H1 (cell line): ENCODE results near the gene ZFYVE16. TPM values are rescaled to one million over a fixed set of nuclear protein-coding genes. Genes with fewer than 3 reads are reported as not detected.

ENCODE experiments used
- CHD7 ChIP-seq: fragments of 300-600 bp; sonication (generic); IDR thresholded peaks from 2 replicates; pipeline ENCODE4 v1.7.1; 2012; ENCODE audit warnings: low read length, moderate library complexity, mild to moderate bottlenecking, inconsistent platforms; ENCODE audit not compliant: insufficient replicate concordance
- GTF2F1 ChIP-seq: IDR thresholded peaks from 2 replicates; pipeline ENCODE4 v1.6.1; 2012; ENCODE audit warnings: low read depth, low read length, improper control_type of control experiment, borderline replicate concordance
- POLR2AphosphoS5 ChIP-seq: IDR thresholded peaks from 2 replicates; pipeline ENCODE4 v1.6.1; 2011; ENCODE audit warnings: low read depth, low read length
- TEAD4 ChIP-seq: IDR thresholded peaks from 2 replicates; pipeline ENCODE4 v1.6.1; 2012; ENCODE audit warnings: low read depth, low read length, inconsistent platforms, mixed read lengths
- polyA plus RNA-seq, 7 experiments: library from polyadenylated mRNA; depleted of rRNA in 3 of 7; stranded (reverse) in 5 of 7; unstranded in 2 of 7; fragments of >200 nt in 5 of 7; fragments of 200-250 nt in 2 of 7; gene quantifications; 1 replicate in 5 of 7; 2 replicates in 1 of 7; 4 replicates in 1 of 7; pipeline versions ENCODE4 v1.2.1 to v1.2.3, GENCODE V29; 2011 to 2013; ENCODE audit warnings: missing spikeins in 2 of 7, mixed read lengths in 2 of 7
- total RNA-seq: library from RNA; stranded (reverse); fragmentation: NEBNext Ultra II Directional; extraction: Animal tissue kit (Norgen Biotek cat#: 25700); gene quantifications from 2 replicates; pipeline ENCODE4 v1.2.1, GENCODE V29; 2021

ZFYVE16 gene
- total and polyA plus RNA-seq, 2 of the 8 experiments (the other 6 are each of a cell fraction or from before 2014, with no cell fraction given), result 3.6 to 24.2 TPM

- no peak for TF ChIP-seq CHD7
- no peak for TF ChIP-seq TEAD4
- peak; percentile 91 for TF ChIP-seq POLR2AphosphoS5
- TF ChIP-seq GTF2F1, result no peak
These were observed at the start of gene ZFYVE16 (continued) for GRCh38 chr5:80407735-80408483.
